ENCODE data around the gene RUNX3.
A peak's percentile ranks its signal among the peaks of the same experiment; 100 is the strongest.
"Not testable (repeated sequence)": the region's sequence is repeated elsewhere in the genome, so short reads cannot be mapped to it uniquely, and the experiment has no call there.

Gene RUNX3

GRCh38 chr1:24898152-24898908 is 31.7 kb downstream of the RUNX3 start:
- peak in 34 of 42 donors; percentile 11 to 77 (median 43) for DNase-seq
- intact Hi-C loops (cut with DNase I) = no loop called here

GRCh38 chr1:24897263-24898151 is 32.6 kb downstream of the RUNX3 start:
- DNase-seq = peak in 8 of 42 donors; percentile 1 to 19 (median 10)
- intact Hi-C loops (cut with DNase I) = no loop called here

GRCh38 chr1:24896596-24897262 is 33.3 kb downstream of the RUNX3 start:
- intact Hi-C loops (cut with DNase I) = no loop called here
- peak in 7 of 42 donors; percentile 3 to 23 (median 8) for DNase-seq

DNA sequence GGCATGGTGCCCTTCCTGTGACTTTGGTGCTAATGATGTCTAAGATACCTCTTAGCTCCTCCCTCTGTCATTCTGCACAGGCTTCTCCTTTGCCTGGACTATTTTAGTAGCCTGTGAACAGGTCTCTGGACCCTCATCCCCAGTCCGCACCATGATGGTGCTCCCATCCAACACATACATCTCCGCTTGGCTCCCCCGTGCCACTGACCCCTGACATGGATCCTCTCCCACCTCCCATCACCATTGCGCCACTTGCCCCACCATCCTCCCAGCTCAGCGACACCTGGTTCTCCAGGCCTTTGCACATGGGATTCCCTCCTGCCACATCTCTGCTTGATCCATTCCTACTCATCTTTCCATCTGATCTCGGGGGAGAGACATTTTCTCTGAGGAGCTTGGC is 33.9 kb downstream of the RUNX3 start:
- DNase-seq = peak in 5 of 42 donors; percentile 0 to 12 (median 5)

DNA sequence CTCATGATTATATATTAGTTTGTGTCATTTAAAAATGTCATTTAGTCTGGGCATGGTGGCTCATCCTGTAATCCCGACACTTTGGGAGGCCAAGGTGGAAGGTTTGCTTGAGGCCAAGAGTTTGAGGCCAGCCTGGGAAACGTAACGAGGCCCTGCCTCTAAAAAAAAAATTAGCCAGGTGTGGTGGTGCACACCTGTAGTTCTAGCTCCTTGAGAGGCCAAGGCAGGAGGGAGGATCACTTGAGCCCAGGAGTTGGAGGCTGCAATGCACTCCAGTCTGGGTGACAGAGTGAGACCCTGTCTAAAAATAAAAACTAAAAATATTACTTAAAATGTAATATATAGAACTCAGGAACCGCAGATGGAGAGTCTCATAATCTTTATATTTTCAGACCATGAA is 34.6 kb downstream of the RUNX3 start:
- intact Hi-C loops (cut with DNase I) = no loop called here
- DNase-seq = peak in 5 of 42 donors; percentile 0 to 25 (median 7)

More for the DNA sequence above, 33.9 kb downstream of the RUNX3 start:
- intact Hi-C loops (cut with DNase I) = no loop called here

GRCh38 chr1:24894002-24894401 is 36.1 kb downstream of the RUNX3 start:
- intact Hi-C loops (cut with DNase I) = no loop called here
- peak in 8 of 42 donors; percentile 1 to 24 (median 10) for DNase-seq

DNA sequence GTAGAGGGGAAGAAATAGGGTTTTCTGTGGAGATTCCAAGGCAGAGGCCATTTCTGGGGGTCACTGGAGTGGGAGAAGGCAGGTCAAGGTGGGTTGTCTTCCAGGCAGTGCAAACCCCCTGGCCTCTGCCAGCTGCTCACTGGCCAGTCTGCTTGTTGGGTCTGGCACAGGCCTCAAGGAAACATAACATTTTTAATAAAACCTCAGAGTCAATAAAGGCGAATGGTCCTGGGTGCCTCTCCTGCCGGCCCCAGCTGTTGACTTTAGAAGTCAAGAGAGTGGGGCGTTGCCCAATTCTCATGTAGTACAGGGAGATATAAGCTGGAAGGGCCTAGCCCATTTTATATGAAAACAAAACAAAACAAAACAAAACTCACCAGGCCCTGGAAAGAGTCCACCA is 36.6 kb downstream of the RUNX3 start:
- intact Hi-C loops (cut with DNase I) = no loop called here
- peak in 9 of 42 donors; percentile 8 to 36 (median 17) for DNase-seq

DNA sequence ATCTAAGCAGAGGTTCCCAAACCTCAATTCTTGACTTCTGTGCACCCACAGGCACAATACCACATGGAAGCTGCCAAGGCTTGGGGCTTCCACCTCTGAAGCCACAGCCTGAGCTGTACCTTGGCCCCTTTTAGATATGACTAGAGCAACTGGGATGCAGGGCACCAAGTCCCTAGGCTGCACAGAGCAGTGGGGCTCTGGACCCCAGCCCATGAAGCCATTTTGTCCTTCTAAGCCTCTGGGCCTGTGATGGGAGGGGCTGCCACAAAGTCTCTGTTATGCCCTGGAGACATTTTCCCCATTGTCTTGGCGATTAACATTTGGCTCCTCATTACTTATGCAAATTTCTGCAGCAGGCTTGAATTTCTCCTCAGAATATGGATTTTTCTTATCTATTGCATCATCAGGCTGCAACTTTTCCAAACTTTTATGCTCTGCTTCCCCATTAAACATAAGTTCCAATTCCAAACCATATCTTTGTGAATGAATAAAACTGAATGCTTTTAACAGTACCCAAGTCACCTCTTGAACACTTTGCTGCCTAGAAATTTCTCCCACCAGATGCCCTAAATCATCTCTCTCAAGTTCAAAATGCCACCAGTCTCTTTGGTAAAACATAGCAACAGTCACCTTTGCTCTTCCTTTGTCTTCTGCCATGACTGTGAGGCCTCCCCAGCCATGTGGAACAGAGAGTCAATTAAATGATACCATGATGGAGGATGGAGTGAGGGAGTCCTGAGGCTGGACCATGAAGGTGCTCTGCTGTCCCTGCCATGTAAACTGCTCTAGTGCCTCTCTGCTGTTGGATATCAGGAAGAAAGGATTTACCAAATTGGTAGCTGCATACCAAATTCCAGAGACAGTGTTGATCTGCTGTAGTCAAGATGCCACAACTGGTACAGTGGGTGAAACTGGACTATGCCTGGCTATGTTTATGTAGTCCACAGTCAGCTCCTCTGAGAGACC is 37.6 kb downstream of the RUNX3 start:
- intact Hi-C loops (cut with DNase I) = no loop called here
- DNase-seq = peak in 4 of 42 donors; percentile 2 to 5 (median 4)

- intact Hi-C loops (cut with DNase I); DNase-seq: not testable (repeated sequence)
These were observed 38.7 kb downstream of the RUNX3 start for GRCh38 chr1:24891367-24891766.

DNA sequence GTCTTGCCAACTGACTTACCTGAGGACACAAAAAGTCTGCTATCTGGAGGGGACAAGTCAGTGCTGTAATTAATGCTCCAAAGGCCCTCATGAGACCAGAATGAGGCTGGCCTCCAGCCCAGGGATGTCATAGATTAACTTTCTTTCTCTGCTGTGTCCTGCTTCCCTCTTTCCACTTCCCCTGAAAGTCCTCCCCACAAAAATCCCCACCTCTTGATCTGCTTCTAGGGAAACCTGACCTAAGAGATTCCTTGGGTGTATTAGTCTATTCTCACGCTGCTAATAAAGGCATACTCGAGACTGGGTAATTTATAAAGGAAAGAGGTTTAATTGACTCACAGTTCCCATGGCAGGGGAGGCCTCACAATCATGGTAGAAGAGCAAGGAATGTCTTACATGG is 39.2 kb downstream of the RUNX3 start:
- intact Hi-C loops (cut with DNase I) = no loop called here
- peak in 3 of 42 donors; percentile 3 to 18 (median 13) for DNase-seq

DNA sequence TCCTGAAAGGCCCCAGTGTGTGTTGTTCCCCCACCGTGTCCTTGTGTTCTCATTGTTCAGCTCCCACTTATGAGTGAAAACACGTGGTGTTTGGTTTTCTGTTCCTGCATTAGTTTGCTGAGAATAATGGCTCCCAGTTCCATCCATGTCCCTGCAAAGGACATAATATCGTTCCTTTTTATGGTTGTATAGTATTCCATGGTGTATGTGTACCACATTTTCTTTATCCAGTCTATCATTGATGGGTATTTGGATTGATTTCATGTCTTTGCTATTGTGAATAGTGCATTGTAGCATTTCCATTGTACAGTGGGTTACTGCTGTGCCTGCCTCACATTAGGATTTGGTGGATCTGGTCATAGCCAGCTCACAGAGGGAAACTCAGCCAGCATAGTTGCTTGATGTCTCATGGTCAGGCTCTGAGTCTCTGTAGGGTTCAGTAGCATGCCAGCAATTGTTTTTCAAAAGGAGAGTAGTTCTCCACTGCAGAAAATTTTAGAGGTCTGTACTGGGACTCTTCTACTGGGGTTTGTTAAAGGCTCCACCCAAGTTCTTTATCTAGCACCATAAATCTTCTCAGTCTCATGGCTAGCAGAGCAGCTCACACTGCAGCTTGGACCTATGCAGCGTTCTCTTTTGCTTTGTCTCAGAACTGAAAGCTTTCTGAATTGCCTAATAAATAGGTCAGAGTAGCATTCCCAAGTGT is 41.0 kb downstream of the RUNX3 start:
- peak in 1 of 42 donors; percentile 3 for DNase-seq
- intact Hi-C loops (cut with DNase I) = no loop called here

GRCh38 chr1:24888061-24888970 is 41.8 kb downstream of the RUNX3 start:
- peak in 9 of 42 donors; percentile 0 to 34 (median 11) for DNase-seq
- intact Hi-C loops (cut with DNase I) = no loop called here

GRCh38 chr1:24886241-24886640 is 43.8 kb downstream of the RUNX3 start:
- peak in 6 of 42 donors; percentile 1 to 10 (median 2) for DNase-seq

DNA sequence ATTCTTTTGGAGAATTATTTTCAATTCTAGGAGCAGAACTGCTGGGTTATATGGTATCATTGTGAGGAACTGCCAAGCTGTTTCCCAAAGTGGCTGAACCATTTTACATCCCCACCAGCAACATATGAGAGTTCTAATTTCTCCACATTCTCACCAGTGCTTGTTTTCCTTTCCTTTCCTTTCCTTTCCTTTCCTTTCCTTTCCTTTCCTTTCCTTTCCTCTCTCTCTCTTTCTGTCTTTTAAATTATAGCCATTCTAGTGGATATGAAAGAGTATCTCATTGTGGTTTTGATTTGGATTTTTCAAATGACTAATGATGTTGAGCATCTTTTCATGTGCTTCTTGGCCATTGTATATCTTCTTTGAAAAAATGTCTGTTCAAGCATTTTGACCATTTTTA is 45.3 kb downstream of the RUNX3 start:
- intact Hi-C loops (cut with DNase I) = no loop called here
- DNase-seq = no peak

More at GRCh38 chr1:24886241-24886640, 43.8 kb downstream of the RUNX3 start:
- intact Hi-C loops (cut with DNase I) = no loop called here

DNA sequence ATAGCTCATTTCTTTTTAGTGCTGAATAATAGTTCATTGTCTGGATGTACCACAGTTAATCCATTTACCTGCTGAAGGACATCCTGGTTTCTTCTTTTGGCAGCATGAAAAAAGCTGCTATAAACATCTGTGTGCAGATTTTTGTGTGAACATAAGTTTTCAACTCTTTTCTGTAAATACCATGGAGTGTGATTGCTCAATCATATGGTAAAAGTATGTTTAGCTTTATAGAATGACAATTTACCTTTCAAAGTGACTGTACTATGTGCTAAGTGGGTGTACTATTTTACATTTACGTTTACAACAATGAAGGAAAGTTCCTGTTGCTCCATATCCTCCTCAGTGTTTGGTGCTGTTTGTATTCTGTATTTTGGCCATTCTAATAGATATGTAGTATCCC is 49.0 kb downstream of the RUNX3 start:
- no peak for DNase-seq
- intact Hi-C loops (cut with DNase I) = no loop called here

Measured in head of caudate nucleus (tissue), 42 donors.